K562 (cell line): ENCODE data around the gene NINJ2. TPM values are rescaled to one million over a fixed set of nuclear protein-coding genes. Genes with fewer than 3 reads are reported as not detected.
A peak's percentile ranks its signal among the peaks of the same experiment; 100 is the strongest.

ENCODE experiments used
- ARID1B ChIP-seq: fragments of 450-650 bp; IDR thresholded peaks from 2 replicates; pipeline ENCODE4 v1.6.1; 2016; ENCODE audit warnings: antibody characterized with exemption, mild to moderate bottlenecking, inconsistent platforms
- CC2D1A ChIP-seq: fragments of 450-650 bp; IDR thresholded peaks from 2 replicates; pipeline ENCODE4 v1.6.1; 2017; ENCODE audit warnings: mild to moderate bottlenecking
- FOXK1 ChIP-seq: sonication (generic); formaldehyde crosslinking; IDR thresholded peaks from 2 replicates; pipeline ENCODE4 v1.8.0; 2022; ENCODE audit warnings: missing genetic modification reagents, mild to moderate bottlenecking, borderline replicate concordance
- HDAC3 ChIP-seq: fragments of 450-650 bp; IDR thresholded peaks from 2 replicates; pipeline ENCODE4 v1.6.1; 2018; ENCODE audit warnings: borderline replicate concordance, mild to moderate bottlenecking, moderate library complexity; ENCODE audit not compliant: partially characterized antibody
- HMG20A ChIP-seq: fragments of 450-650 bp; formaldehyde crosslinking; conservative IDR thresholded peaks from 2 replicates; pipeline ENCODE4 v1.4.0; 2020; ENCODE audit warnings: mild to moderate bottlenecking, mixed read lengths
- L3MBTL2 ChIP-seq: fragments of 450-650 bp; IDR thresholded peaks from 2 replicates; pipeline ENCODE4 v1.6.1; 2016; ENCODE audit warnings: mild to moderate bottlenecking, moderate library complexity
- MEF2D ChIP-seq: conservative IDR thresholded peaks from 2 replicates; pipeline ENCODE4 v1.6.1; 2016; ENCODE audit warnings: low read depth, missing genetic modification characterization, missing compliant biosample characterization
- MIER1 ChIP-seq: fragments of 450-650 bp; IDR thresholded peaks from 2 replicates; pipeline ENCODE4 v1.6.1; 2016; ENCODE audit warnings: antibody characterized with exemption, mild to moderate bottlenecking, low read depth
- MITF ChIP-seq: IDR thresholded peaks from 2 replicates; pipeline ENCODE4 v1.6.1; 2014; ENCODE audit warnings: antibody characterized with exemption
- MXI1 ChIP-seq: IDR thresholded peaks from 2 replicates; pipeline ENCODE4 v1.6.1; 2011; ENCODE audit warnings: low read depth, mild to moderate bottlenecking, improper control_type of control experiment, low read length
- MYBL2 ChIP-seq, 2 experiments: fragments of 450-650 bp in 1 of 2; sonication (generic) in 1 of 2; formaldehyde crosslinking in 1 of 2; IDR thresholded peaks; 2 replicates each; pipeline versions ENCODE4 v1.6.1 to v1.8.1; 2017 to 2022; ENCODE audit warnings: borderline replicate concordance in 1 of 2, inconsistent platforms in 1 of 2, low read depth in 1 of 2, mild to moderate bottlenecking in 1 of 2, missing genetic modification reagents in 1 of 2, moderate library complexity in 1 of 2
- MYNN ChIP-seq, 2 experiments: sonication (generic); formaldehyde crosslinking in 1 of 2; IDR thresholded peaks; 2 replicates each; pipeline versions ENCODE4 v1.5.0 to v1.6.1; 2016 to 2020; ENCODE audit warnings: antibody characterized with exemption in 1 of 2, missing genetic modification reagents in 1 of 2
- RAD51 ChIP-seq: fragments of 450-650 bp; IDR thresholded peaks from 2 replicates; pipeline ENCODE4 v1.7.1; 2016; ENCODE audit warnings: low read depth, mild to moderate bottlenecking, borderline replicate concordance
- SAFB2 ChIP-seq: fragments of 200-400 bp; formaldehyde crosslinking; IDR thresholded peaks from 2 replicates; pipeline ENCODE4 v1.6.1; 2018; ENCODE audit warnings: borderline replicate concordance, low read length, low read depth, moderate library complexity; ENCODE audit not compliant: severe bottlenecking
- SMAD1 ChIP-seq: fragments of 150-350 bp; IDR thresholded peaks from 2 replicates; pipeline ENCODE4 v1.6.1; 2014; ENCODE audit warnings: low read length, low read depth; ENCODE audit not compliant: partially characterized antibody
- SNAPC5 ChIP-seq: fragments of 250-450 bp; sonication (Bioruptor Pico); IDR thresholded peaks from 2 replicates; pipeline ENCODE4 v1.8.0; 2021; ENCODE audit warnings: moderate library complexity, mild to moderate bottlenecking, inconsistent platforms
- SOX6 ChIP-seq: fragments of 450-650 bp; IDR thresholded peaks from 2 replicates; pipeline ENCODE4 v1.6.1; 2014; ENCODE audit warnings: mild to moderate bottlenecking
- SUPT5H ChIP-seq: fragments of 450-650 bp; IDR thresholded peaks from 2 replicates; pipeline ENCODE4 v1.6.1; 2016
- TRIM28 ChIP-seq: fragments of 450-650 bp; IDR thresholded peaks from 2 replicates; pipeline ENCODE4 v1.6.1; 2017
- ZC3H11A ChIP-seq: IDR thresholded peaks from 2 replicates; pipeline ENCODE4 v1.6.1; 2012; ENCODE audit warnings: low read depth, low read length, improper control_type of control experiment
- ZNF217 ChIP-seq: sonication (generic); formaldehyde crosslinking; IDR thresholded peaks from 2 replicates; pipeline ENCODE4 v1.8.0; 2022; ENCODE audit warnings: mild to moderate bottlenecking, missing genetic modification reagents
- ZNF354B ChIP-seq: fragments of 250-450 bp; sonication (Bioruptor Pico); IDR thresholded peaks from 2 replicates; pipeline ENCODE4 v1.4.0; 2020
- ZNF584 ChIP-seq: fragments of 200-800 bp; sonication (Bioruptor generic); IDR thresholded peaks from 2 replicates; pipeline ENCODE4 v1.6.1; 2016; ENCODE audit warnings: low read depth, mild to moderate bottlenecking, missing genetic modification characterization, missing compliant biosample characterization
- polyA plus RNA-seq, 8 experiments: library from polyadenylated mRNA; depleted of rRNA in 4 of 8; stranded (reverse) in 5 of 8; unstranded in 3 of 8; fragments of >200 nt; fragmentation: Nextera tagmentation in 2 of 8; fragmentation: Illumina TruSeq in 1 of 8; extraction: Ambion mirVana in 2 of 8; extraction: Trizol in 1 of 8; gene quantifications; 2 replicates each; pipeline versions ENCODE4 v1.2.1 to v1.2.3, GENCODE V29; 2011 to 2014; ENCODE audit warnings: inconsistent platforms in 1 of 8, missing spikeins in 1 of 8
- total RNA-seq, 7 experiments: library from RNA; depleted of rRNA in 6 of 7; stranded (reverse); fragments of >200 nt in 6 of 7; fragmentation: Illumina TruSeq in 2 of 7; extraction: Trizol in 2 of 7; gene quantifications; 2 replicates each; pipeline versions ENCODE4 v1.2.1 to v1.2.3, GENCODE V29; 2011 to 2021; ENCODE audit warnings: low replicate concordance in 1 of 7
- TF ChIP-seq, protein P1 (sequence below): sonication (generic); formaldehyde crosslinking; IDR thresholded peaks from 2 replicates; pipeline ENCODE4 v1.8.0; 2022; ENCODE audit warnings: mild to moderate bottlenecking, low read depth, missing genetic modification reagents
- TF ChIP-seq, protein P2 (sequence below), 2 experiments: fragments of 450-650 bp; conservative IDR thresholded peaks; 2 replicates each; pipeline ENCODE4 v1.6.1; 2017; ENCODE audit warnings: mild to moderate bottlenecking in 2 of 2, moderate library complexity in 2 of 2

NINJ2 gene
- total and polyA plus RNA-seq, 9 of the 15 experiments (the other 6 are each of a cell fraction or from before 2014, with no cell fraction given) = 2.6 to 16.0 (median 4.5) TPM

DNA sequence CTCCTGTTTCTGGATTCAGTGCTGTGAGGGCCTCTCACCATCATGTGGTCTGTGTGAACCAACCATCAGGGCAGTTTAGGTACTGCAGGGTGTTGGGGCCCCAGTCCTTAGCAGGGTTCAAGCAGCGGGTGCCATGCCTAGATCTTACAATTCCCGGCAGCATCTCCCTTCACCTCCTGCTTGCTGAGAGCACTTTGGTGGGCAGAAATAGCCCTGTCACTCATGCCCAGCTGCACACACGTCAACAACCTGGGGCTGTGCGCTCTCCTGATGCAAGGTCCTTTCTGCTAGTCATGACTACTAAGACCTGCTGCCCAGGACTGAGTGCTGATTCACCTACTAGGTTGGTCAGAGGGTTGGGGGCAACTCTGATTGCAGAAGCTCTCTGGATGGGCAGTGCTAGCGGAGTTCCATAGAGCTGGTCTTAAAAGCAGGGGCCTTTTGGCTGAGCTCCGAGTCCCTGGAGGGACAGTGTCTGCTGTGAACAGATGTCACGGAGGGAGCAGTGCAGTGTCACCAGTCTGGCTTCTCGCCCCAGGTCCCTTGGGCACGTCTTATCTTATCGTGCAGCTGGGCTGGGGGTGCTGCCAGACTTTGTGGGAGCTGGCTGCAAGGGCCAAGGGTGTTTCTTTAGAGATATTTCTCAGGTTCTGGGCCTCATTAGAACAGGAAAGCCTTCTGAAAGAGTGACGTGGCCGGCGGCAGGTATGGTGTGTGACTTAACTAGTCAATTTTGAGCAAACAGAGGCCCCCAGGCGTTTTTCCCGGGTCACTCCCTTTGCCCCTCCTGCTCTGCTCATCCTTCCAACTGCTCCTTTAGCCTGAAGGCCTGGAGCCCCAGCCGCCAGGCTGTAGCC, 71.8 kb downstream of the NINJ2 start (continued):
- TF ChIP-seq SAFB2 (no peak), ZNF584 (CRISPR knock-in tag) (peak; percentile 72), TRIM28 (no peak; the same call in 1 of the 2 replicates), SMAD1 (peak; percentile 84), HMG20A (CRISPR knock-in tag) (no peak), RAD51 (0 out of 2 replicates have a peak, but pooled peaks have one; percentile 7), L3MBTL2 (no peak), HDAC3 (peak; percentile 93), ARID1B (peak; percentile 99), SNAPC5 (CRISPR knock-in tag) (no peak), ZC3H11A (no peak), MYNN (IDR thresholded peaks at IDR 0.05) (peak; percentile 94), MYNN (CRISPR knock-in tag; IDR thresholded peaks at IDR 0.05) (no peak), CC2D1A (peak; percentile 93; the same call in 1 of the 2 replicates), MXI1 (peak; percentile 58; the same call in 1 of the 2 replicates), MIER1 (no peak), SUPT5H (no peak), MEF2D (tag) (0 out of 2 replicates have a peak, but pooled peaks have one; percentile 28), FOXK1 (no peak; the same call in 1 of the 2 replicates), SOX6 (peak; percentile 93), MYBL2 (IDR thresholded peaks at IDR 0.05; ENCODE audit: low read depth) (no peak), MYBL2 (CRISPR knock-in tag; IDR thresholded peaks at IDR 0.05; ENCODE audit: borderline replicate concordance) (no peak), ZNF354B (CRISPR knock-in tag) (no peak), ZNF217 (no peak), MITF (peak; percentile 65; the same call in 1 of the 2 replicates)
- TF ChIP-seq, protein P1, sequence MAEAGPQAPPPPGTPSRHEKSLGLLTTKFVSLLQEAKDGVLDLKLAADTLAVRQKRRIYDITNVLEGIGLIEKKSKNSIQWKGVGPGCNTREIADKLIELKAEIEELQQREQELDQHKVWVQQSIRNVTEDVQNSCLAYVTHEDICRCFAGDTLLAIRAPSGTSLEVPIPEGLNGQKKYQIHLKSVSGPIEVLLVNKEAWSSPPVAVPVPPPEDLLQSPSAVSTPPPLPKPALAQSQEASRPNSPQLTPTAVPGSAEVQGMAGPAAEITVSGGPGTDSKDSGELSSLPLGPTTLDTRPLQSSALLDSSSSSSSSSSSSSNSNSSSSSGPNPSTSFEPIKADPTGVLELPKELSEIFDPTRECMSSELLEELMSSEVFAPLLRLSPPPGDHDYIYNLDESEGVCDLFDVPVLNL = no peak
- TF ChIP-seq, protein P2, sequence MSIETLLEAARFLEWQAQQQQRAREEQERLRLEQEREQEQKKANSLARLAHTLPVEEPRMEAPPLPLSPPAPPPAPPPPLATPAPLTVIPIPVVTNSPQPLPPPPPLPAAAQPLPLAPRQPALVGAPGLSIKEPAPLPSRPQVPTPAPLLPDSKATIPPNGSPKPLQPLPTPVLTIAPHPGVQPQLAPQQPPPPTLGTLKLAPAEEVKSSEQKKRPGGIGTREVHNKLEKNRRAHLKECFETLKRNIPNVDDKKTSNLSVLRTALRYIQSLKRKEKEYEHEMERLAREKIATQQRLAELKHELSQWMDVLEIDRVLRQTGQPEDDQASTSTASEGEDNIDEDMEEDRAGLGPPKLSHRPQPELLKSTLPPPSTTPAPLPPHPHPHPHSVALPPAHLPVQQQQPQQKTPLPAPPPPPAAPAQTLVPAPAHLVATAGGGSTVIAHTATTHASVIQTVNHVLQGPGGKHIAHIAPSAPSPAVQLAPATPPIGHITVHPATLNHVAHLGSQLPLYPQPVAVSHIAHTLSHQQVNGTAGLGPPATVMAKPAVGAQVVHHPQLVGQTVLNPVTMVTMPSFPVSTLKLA (conservative IDR thresholded peaks at IDR 0.05) = peak in 1 of 2 experiments; percentile 46; a peak in 2 of 4 replicates
